Activated CD8-positive, alpha-beta memory T cell treated with anti-CD3 and anti-CD28 coated beads, Interleukin-2, amount 10 ng/mL, durations not matched to agents 7 days and 5 days (primary cell): ENCODE results near the gene AAR2. TPM values are rescaled to one million over a fixed set of nuclear protein-coding genes. Genes with fewer than 3 reads are reported as not detected.

Experiments
- ATAC-seq: fragments of 150-1000 bp; cut with Tn5 transposase; one replicate; pipeline ENCODE4 v1.10.0; 2021; ENCODE audit warnings: moderate library complexity
- CTCF ChIA-PET: fragments of 350-600 bp; sonication (Branson Sonifier 250); formaldehyde crosslinking; loops from one replicate; lab custom pipeline; 2021; ENCODE audit warnings: antibody characterized with exemption; lab: Charles Lee
- DNase-seq: peaks from one replicate; pipeline ENCODE4 v3.0.0-alpha.2; 2020
- H3K27ac Mint-ChIP-seq: one replicate; pipeline ENCODE4 v1.8.0; 2021; ENCODE audit warnings: mild to moderate bottlenecking, mixed read lengths
- H3K27me3 Mint-ChIP-seq: one replicate; pipeline ENCODE4 v1.8.0; 2021; ENCODE audit warnings: mixed read lengths
- H3K36me3 Mint-ChIP-seq: one replicate; pipeline ENCODE4 v1.8.0; 2021; ENCODE audit warnings: mild to moderate bottlenecking, mixed read lengths
- H3K4me1 Mint-ChIP-seq: one replicate; pipeline ENCODE4 v1.8.0; 2021; ENCODE audit warnings: mixed read lengths
- H3K4me3 Mint-ChIP-seq: one replicate; pipeline ENCODE4 v1.8.0; 2021; ENCODE audit warnings: mild to moderate bottlenecking, moderate library complexity, mixed read lengths
- H3K9me3 Mint-ChIP-seq: one replicate; pipeline ENCODE4 v1.8.0; 2022; ENCODE audit warnings: low read depth, mixed read lengths
- total RNA-seq, 2 experiments: library from RNA; stranded (reverse); gene quantifications; one replicate each; pipeline ENCODE4 v1.2.3, GENCODE V29; 2021

The AAR2 gene
- total RNA-seq, 2 experiments from 2014 or later = 18.9 to 23.9 TPM

DNA sequence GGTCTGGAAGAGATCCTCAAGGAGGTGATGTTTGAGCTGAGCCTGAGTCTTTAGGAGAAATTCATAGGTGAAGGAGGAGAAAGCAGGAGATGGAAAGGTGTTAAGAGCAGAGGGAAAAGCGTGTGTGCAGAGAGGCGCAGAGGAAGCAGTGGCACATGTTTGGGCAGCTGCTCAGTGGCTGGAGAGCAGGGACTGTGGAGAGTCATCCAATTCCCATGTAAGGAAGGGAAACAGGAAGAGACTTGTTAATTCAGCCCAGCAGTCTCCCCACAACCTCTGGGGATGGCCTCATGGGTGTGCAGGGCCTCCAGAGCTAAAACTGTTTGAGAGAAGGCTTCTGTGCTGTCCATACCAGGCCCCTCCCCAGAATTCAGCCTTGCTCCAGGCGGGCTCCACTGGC lies 16.2 kb downstream of the AAR2 start:
- Mint-ChIP-seq H3K9me3 (no peaks in the 10 kb centered on the region), H3K36me3 (peaks cover 24% of the 10 kb centered on the region), H3K27me3 (no peaks in the 10 kb centered on the region), H3K27ac (no peak overlapping the region), H3K4me1 (peaks cover 8% of the 10 kb centered on the region), H3K4me3 (no peak overlapping the region)
- DNase-seq (no peak), ATAC-seq (no peak)
- CTCF ChIA-PET = interaction anchor here (0.6 to 1.2 kb wide), 3 partner anchors 50 to 1995 kb away, joined by 3 read pairs; no protein-coding TSS in a partner anchor

GRCh38 chr20:36253036-36253435 lies 16.8 kb downstream of the AAR2 start:
- DNase-seq (no peak), ATAC-seq (no peak)
- CTCF ChIA-PET = interaction anchor here (0.6 to 0.9 kb wide), 2 partner anchors 186 to 1996 kb away, joined by 3 read pairs; no protein-coding TSS in a partner anchor
- Mint-ChIP-seq H3K27me3 (no peaks in the 10 kb centered on the region), H3K4me1 (peaks cover 8% of the 10 kb centered on the region), H3K27ac (no peak overlapping the region), H3K9me3 (no peaks in the 10 kb centered on the region), H3K36me3 (peaks cover 20% of the 10 kb centered on the region), H3K4me3 (no peak overlapping the region)

DNA sequence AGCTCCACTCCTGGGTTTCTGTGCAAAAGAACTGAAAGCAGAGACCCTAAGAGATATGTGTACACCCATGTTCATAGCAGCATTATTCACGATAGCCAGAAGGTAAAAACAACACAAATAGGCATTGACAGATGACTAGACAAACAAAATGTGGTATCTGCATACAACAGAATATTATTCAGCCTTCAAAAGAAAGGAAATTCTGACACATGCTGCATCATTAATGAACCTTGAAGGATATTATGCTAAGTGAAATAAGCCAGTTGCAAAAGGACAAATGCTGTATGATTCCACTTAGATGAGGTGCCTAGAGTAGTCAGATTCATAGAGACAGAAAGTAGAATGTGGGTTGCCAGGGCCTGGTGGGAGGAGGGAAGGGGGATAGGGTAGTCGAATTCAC lies 17.8 kb downstream of the AAR2 start:
- ATAC-seq (no peak), DNase-seq (no peak)
- H3K27ac Mint-ChIP-seq = no peak overlapping the region
- H3K9me3 Mint-ChIP-seq = no peaks in the 10 kb centered on the region
- peaks cover 6% of the 10 kb centered on the region for H3K4me1 Mint-ChIP-seq
- CTCF ChIA-PET = no interaction called here
- H3K36me3 Mint-ChIP-seq = peaks cover 16% of the 10 kb centered on the region
- no peak overlapping the region for H3K4me3 Mint-ChIP-seq
- no peaks in the 10 kb centered on the region for H3K27me3 Mint-ChIP-seq

DNA sequence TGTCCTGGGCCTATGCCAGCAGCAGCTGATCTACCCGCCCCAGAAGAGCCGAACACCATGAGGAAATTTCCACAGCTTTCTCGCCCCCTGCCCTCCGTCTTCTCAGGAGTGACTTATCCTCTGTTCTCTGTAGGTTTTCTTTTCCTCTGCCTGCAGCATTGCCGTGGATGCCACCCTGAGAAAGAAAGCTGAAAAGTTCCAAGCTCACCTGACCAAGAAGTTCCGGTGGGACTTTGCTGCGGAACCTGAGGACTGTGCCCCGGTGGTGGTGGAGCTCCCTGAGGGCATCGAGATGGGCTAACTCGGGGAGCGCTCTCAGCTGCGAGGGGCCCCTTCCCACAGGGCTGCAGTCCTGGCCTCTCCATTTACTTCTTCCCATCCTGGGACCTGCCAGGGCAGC lies 19.2 kb downstream of the AAR2 start:
- Mint-ChIP-seq H3K36me3 (peaks cover 12% of the 10 kb centered on the region), H3K4me1 (peaks cover 1% of the 10 kb centered on the region), H3K9me3 (no peaks in the 10 kb centered on the region), H3K4me3 (no peak overlapping the region), H3K27ac (no peak overlapping the region), H3K27me3 (no peaks in the 10 kb centered on the region)
- DNase-seq (no peak), ATAC-seq (no peak)
- CTCF ChIA-PET = no interaction called here

DNA sequence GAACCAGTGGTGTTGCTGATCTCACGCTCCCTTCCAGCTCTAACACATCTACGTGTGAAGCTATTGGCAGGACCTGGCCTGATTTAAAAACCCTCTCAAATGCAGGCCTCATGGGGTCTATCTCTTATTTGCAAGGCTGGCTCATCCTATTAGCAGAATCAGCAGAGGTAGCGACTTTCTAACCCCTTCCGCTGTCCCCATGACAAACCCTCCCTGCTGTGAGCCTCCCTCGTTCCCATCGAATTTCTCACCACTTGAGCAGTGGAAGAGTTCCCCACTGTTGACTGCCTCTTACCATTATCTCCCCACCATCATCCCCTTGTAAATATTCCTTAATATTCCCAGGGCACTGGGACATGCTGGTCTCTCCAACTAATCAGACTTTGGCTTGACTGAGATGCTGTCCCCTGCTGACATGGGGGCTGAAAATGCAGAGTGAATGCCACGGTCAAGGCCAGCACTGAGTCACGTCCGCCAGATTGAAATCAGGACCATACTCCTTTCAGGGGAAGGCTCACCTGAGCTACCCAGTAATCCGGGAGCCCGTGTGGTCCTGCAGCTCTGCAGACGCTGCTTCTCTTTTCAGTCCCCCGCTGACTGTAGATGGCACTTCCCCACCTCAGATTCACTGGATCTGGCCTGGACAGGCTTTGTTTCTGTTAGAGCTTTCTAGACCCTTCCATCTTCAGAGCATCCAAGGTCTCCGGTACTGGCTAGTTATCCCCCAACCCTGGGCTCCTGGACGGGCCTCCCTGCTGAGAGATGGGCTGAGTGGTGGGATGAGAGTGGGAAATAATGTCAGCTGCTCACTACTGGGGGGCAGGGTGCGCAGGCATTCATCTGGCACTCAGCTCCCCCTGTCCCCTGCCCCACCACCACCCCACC lies 23.1 kb downstream of the AAR2 start:
- H3K27ac Mint-ChIP-seq = no peak overlapping the region
- H3K36me3 Mint-ChIP-seq = peaks cover 6% of the 10 kb centered on the region
- H3K4me1 Mint-ChIP-seq = no peaks in the 10 kb centered on the region
- no peak for DNase-seq
- CTCF ChIA-PET = no interaction called here
- no peaks in the 10 kb centered on the region for H3K9me3 Mint-ChIP-seq
- no peak for ATAC-seq
- no peak overlapping the region for H3K4me3 Mint-ChIP-seq
- no peaks in the 10 kb centered on the region for H3K27me3 Mint-ChIP-seq

DNA sequence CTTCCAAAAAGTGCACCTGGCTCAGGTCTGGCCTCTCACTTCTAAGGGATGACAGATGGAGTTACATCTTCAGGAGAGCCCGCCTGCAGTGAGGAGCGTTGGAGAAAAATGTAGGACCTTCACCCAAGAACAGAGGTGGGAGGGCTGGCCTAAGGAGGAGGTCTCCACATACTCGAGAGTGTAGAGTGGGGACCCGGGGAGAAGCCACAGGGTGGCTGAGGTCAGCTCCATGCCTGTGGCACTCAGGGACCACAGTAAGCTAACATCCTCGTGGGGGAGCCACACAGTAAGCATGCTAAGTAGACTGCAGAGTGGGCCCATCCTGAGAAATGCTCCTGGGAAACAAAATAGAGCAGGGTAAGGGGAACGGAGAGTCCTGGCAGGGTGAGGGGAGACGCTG lies 24.0 kb downstream of the AAR2 start:
- no peak overlapping the region for H3K4me3 Mint-ChIP-seq
- no peak overlapping the region for H3K27ac Mint-ChIP-seq
- H3K36me3 Mint-ChIP-seq = peaks cover 4% of the 10 kb centered on the region
- H3K9me3 Mint-ChIP-seq = no peaks in the 10 kb centered on the region
- ATAC-seq = no peak
- no peaks in the 10 kb centered on the region for H3K27me3 Mint-ChIP-seq
- no peak for DNase-seq
- no peaks in the 10 kb centered on the region for H3K4me1 Mint-ChIP-seq
- CTCF ChIA-PET = no interaction called here

DNA sequence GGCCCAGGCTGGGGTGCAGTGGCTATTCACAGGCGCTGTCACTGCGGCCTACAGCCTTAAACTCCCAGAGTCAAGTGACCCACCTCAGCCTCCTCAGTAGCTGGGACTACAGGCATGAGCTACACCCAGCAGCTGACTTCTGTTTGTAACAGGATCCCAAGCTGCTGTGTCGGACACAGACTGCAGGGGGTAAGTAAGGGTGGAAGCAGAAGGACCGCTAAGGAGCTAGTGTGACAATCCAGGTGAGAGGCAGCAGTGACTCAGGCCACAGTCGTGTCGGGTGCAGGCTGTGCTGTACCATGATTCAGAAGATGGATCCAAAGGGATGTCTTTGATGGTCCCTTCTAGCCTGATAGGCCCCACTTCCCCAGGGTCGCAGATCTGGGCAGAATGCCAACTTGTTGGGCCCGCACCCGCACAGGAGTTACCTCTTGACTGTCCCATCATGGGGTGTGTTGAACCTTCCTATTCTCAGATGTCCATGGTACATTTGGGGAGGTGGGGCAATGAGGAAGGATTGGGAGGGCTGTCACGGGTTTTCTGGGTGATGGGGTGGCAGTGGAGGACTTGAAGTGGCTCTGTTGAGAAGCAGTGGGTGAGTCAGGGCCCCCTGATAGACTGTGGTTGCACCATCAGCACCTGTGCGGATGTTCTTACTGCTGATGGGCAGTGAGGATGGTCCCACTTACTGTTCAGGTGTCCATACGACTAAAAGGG lies 25.3 kb downstream of the AAR2 start:
- DNase-seq (no peak), ATAC-seq (no peak)
- Mint-ChIP-seq H3K27ac (no peak overlapping the region), H3K4me1 (no peaks in the 10 kb centered on the region), H3K9me3 (no peaks in the 10 kb centered on the region), H3K36me3 (peaks cover 2% of the 10 kb centered on the region), H3K27me3 (no peaks in the 10 kb centered on the region), H3K4me3 (no peak overlapping the region)
- CTCF ChIA-PET = no interaction called here

GRCh38 chr20:36262440-36262839 lies 26.2 kb downstream of the AAR2 start:
- Mint-ChIP-seq H3K9me3 (no peaks in the 10 kb centered on the region), H3K4me3 (no peak overlapping the region), H3K27me3 (no peaks in the 10 kb centered on the region), H3K27ac (no peak overlapping the region), H3K4me1 (no peaks in the 10 kb centered on the region), H3K36me3 (no peaks in the 10 kb centered on the region)
- ATAC-seq (no peak), DNase-seq (no peak)
- CTCF ChIA-PET = no interaction called here

GRCh38 chr20:36264426-36265246 lies 28.4 kb downstream of the AAR2 start:
- H3K36me3 Mint-ChIP-seq = no peaks in the 10 kb centered on the region
- H3K4me3 Mint-ChIP-seq = no peak overlapping the region
- no peaks in the 10 kb centered on the region for H3K9me3 Mint-ChIP-seq
- CTCF ChIA-PET = no interaction called here
- no peaks in the 10 kb centered on the region for H3K27me3 Mint-ChIP-seq
- no peak for DNase-seq
- no peak for ATAC-seq
- H3K27ac Mint-ChIP-seq = no peak overlapping the region
- H3K4me1 Mint-ChIP-seq = no peaks in the 10 kb centered on the region

DNA sequence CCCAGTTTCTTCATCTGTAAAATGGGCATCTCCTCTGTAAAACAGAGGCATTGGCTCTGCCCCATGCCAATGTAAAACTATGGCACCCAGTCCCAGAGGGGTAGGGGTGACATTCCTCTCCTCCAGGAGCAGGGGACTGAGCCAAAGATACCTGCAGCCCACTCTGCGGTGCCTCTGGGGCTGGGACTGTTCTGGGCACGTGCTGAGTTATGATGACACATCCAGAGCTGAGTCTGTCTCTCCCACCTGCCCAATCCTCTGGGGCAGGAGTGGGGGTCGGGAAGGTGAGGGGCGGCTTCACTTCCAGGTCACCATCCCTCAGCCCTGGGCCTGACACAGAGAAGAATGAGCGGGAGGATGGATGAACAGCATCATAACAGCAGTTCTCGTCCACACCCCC lies 29.9 kb downstream of the AAR2 start:
- H3K27me3 Mint-ChIP-seq = no peaks in the 10 kb centered on the region
- DNase-seq = no peak
- H3K9me3 Mint-ChIP-seq = no peaks in the 10 kb centered on the region
- no peaks in the 10 kb centered on the region for H3K4me1 Mint-ChIP-seq
- no peak overlapping the region for H3K27ac Mint-ChIP-seq
- H3K36me3 Mint-ChIP-seq = no peaks in the 10 kb centered on the region
- CTCF ChIA-PET = no interaction called here
- no peak for ATAC-seq
- H3K4me3 Mint-ChIP-seq = no peak overlapping the region

DNA sequence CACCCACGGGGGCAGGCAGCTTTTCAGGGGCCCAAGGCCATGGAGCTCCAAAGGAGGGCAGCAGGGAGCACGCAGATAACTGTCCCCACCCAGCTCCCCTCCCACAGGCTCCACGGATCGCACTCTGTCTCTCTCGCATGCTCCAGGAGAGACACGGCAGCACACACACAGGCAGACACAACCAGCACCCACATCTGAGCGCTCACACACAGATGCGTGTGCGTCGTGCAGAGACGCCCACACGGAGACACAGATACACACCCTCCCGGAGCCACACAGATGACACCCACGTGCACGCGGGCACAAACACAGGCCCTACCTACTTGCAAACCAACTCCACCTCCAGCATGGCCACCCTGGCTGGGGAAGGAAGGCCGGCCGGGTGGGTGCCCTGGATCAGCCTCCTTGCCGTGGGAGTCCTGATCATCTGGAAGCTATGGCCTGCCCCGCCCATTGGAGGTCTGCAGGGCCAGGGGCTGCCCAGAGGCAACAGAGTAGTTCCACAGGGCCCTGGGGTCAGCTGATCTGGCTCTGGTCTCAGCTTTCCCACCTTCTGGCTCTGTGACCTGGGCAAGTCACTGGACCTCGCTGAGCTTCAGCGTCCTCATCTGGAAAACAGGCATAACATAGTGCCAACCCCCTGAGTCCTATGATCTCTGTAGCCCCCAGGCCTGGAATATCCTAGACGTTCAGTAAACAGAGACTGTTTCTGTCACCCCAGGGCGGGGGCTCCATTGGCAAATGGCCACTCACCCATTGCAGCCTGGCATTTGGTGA lies 31.5 kb downstream of the AAR2 start:
- no peaks in the 10 kb centered on the region for H3K36me3 Mint-ChIP-seq
- ATAC-seq = no peak
- no peaks in the 10 kb centered on the region for H3K9me3 Mint-ChIP-seq
- CTCF ChIA-PET = interaction anchor here (0.8 to 1.0 kb wide), 3 partner anchors 65 to 171 kb away, joined by 3 read pairs; no protein-coding TSS in a partner anchor
- no peak overlapping the region for H3K4me3 Mint-ChIP-seq
- no peak for DNase-seq
- H3K27me3 Mint-ChIP-seq = no peaks in the 10 kb centered on the region
- no peak overlapping the region for H3K27ac Mint-ChIP-seq
- no peaks in the 10 kb centered on the region for H3K4me1 Mint-ChIP-seq

GRCh38 chr20:36268440-36269342 lies 32.4 kb downstream of the AAR2 start:
- no peak for ATAC-seq

More at GRCh38 chr20:36268440-36269342, 32.4 kb downstream of the AAR2 start:
- Mint-ChIP-seq H3K4me1 (no peaks in the 10 kb centered on the region), H3K4me3 (no peak overlapping the region), H3K27ac (no peak overlapping the region), H3K36me3 (no peaks in the 10 kb centered on the region), H3K9me3 (no peaks in the 10 kb centered on the region), H3K27me3 (no peaks in the 10 kb centered on the region)
- CTCF ChIA-PET = interaction anchor here (0.8 to 1.0 kb wide), 4 partner anchors 66 to 171 kb away, joined by 3 read pairs; no protein-coding TSS in a partner anchor
- DNase-seq = no peak
